ENCODE results near the gene G6PC3.

G6PC3 gene

GRCh38 chr17:44123356-44124117, 53.0 kb downstream of the G6PC3 start, which contains the start of gene HDAC5:
TSS of gene HDAC5 (minus strand) at chr17:44123641. CDS start at chr17:44117515, 6,126 bp downstream.
- DNase-seq (ENCODE audit: low spot score), result peak; percentile 92

GRCh38 chr17:44124118-44124438, 53.5 kb downstream of the G6PC3 start:
- no peak for DNase-seq (ENCODE audit: low spot score)
